ENCODE measurements around the gene CRYL1. TPM values are rescaled to one million over a fixed set of nuclear protein-coding genes. Genes with fewer than 3 reads are reported as not detected.

CRYL1 gene
- total and polyA plus RNA-seq, 2 experiments from 2014 or later = 41.6 to 43.6 TPM

GRCh38 chr13:20456737-20457136, 68.9 kb downstream of the CRYL1 start:
- peaks cover 4% of the 10 kb centered on the region for H3K4me1 ChIP-seq (ENCODE audit: low read depth)
- no peak overlapping the region for H3K27ac ChIP-seq
- no peak overlapping the region for H3K4me3 ChIP-seq
- TF ChIP-seq, protein P1, sequence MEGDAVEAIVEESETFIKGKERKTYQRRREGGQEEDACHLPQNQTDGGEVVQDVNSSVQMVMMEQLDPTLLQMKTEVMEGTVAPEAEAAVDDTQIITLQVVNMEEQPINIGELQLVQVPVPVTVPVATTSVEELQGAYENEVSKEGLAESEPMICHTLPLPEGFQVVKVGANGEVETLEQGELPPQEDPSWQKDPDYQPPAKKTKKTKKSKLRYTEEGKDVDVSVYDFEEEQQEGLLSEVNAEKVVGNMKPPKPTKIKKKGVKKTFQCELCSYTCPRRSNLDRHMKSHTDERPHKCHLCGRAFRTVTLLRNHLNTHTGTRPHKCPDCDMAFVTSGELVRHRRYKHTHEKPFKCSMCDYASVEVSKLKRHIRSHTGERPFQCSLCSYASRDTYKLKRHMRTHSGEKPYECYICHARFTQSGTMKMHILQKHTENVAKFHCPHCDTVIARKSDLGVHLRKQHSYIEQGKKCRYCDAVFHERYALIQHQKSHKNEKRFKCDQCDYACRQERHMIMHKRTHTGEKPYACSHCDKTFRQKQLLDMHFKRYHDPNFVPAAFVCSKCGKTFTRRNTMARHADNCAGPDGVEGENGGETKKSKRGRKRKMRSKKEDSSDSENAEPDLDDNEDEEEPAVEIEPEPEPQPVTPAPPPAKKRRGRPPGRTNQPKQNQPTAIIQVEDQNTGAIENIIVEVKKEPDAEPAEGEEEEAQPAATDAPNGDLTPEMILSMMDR (IDR thresholded peaks at IDR 0.05; ENCODE audit: low read depth, low read length) = no peak
- no peaks in the 10 kb centered on the region for H3K36me3 ChIP-seq
- no peaks in the 10 kb centered on the region for H3K9me3 ChIP-seq (ENCODE audit: low read depth)
- no peak for DNase-seq (ENCODE audit: low read depth in 1 of 2, low spot score in 1 of 2)
- H3K27me3 ChIP-seq = no peaks in the 10 kb centered on the region

GRCh38 chr13:20451397-20451796, 74.3 kb downstream of the CRYL1 start:
- Histone ChIP-seq H3K9me3 (ENCODE audit: low read depth) (no peaks in the 10 kb centered on the region), H3K27me3 (no peaks in the 10 kb centered on the region), H3K27ac (no peak overlapping the region), H3K4me3 (no peak overlapping the region), H3K36me3 (no peaks in the 10 kb centered on the region), H3K4me1 (ENCODE audit: low read depth) (no peaks in the 10 kb centered on the region)
- DNase-seq (ENCODE audit: low read depth in 1 of 2, low spot score in 1 of 2) = no peak
- TF ChIP-seq, protein P1 (IDR thresholded peaks at IDR 0.05; ENCODE audit: low read depth, low read length) = no peak

GRCh38 chr13:20448470-20448869, 77.2 kb downstream of the CRYL1 start:
- H3K36me3 ChIP-seq = no peaks in the 10 kb centered on the region
- no peaks in the 10 kb centered on the region for H3K4me1 ChIP-seq (ENCODE audit: low read depth)
- H3K27ac ChIP-seq = no peak overlapping the region
- no peak for DNase-seq (ENCODE audit: low read depth in 1 of 2, low spot score in 1 of 2)
- TF ChIP-seq, protein P1 (IDR thresholded peaks at IDR 0.05; ENCODE audit: low read depth, low read length) = no peak
- H3K4me3 ChIP-seq = no peak overlapping the region
- no peaks in the 10 kb centered on the region for H3K9me3 ChIP-seq (ENCODE audit: low read depth)
- no peaks in the 10 kb centered on the region for H3K27me3 ChIP-seq

DNA sequence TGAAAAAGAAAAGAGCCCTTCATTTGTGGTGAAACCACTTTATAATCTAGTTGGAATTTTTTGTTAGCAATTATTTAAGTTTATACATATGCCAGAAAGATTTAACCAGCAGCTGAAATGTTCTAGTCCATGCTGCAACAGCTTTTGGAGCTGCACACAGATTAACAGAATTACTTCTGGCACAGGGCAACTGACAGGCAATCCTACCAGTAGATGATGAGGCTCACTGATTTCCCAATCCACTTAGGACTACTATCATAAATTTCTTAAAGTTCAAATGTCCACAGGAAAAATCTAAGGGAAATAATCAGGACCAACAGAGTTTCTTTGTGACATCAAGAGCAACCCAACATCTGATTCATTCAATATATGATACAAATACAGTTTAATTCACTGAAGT, 78.8 kb downstream of the CRYL1 start:
- peaks cover 3% of the 10 kb centered on the region for H3K4me1 ChIP-seq (ENCODE audit: low read depth)
- no peak overlapping the region for H3K4me3 ChIP-seq
- peak in 1 of 2 donors; percentile 44 for DNase-seq (ENCODE audit: low read depth in 1 of 2, low spot score in 1 of 2)
- no peak overlapping the region for H3K27ac ChIP-seq
- H3K36me3 ChIP-seq = no peaks in the 10 kb centered on the region
- no peaks in the 10 kb centered on the region for H3K9me3 ChIP-seq (ENCODE audit: low read depth)
- H3K27me3 ChIP-seq = no peaks in the 10 kb centered on the region
- TF ChIP-seq, protein P1 (IDR thresholded peaks at IDR 0.05; ENCODE audit: low read depth, low read length) = no peak

DNA sequence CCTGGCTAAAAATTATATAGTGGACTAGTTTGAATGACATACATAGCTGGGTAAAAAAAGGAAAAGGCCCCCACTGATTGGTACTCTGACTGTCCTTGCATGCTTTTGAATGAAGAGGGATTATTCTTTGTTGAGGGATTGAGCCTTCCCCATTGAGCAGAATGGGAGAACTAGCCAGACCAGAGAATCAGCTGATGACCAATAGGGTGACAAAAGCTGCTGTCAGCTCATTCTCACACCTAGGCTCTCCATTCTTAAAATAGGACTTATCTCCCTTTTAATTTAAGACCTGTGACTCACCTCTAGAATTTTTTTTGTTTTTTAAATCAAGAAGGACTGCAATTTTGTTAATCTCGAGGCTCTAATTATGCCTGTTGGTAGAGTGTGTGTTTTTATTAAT, 79.3 kb downstream of the CRYL1 start:
- peaks cover 3% of the 10 kb centered on the region for H3K4me1 ChIP-seq (ENCODE audit: low read depth)
- DNase-seq (ENCODE audit: low read depth in 1 of 2, low spot score in 1 of 2) = no peak
- no peaks in the 10 kb centered on the region for H3K27me3 ChIP-seq
- no peak overlapping the region for H3K27ac ChIP-seq
- H3K9me3 ChIP-seq (ENCODE audit: low read depth) = no peaks in the 10 kb centered on the region
- TF ChIP-seq, protein P1 (IDR thresholded peaks at IDR 0.05; ENCODE audit: low read depth, low read length) = no peak
- H3K36me3 ChIP-seq = no peaks in the 10 kb centered on the region
- H3K4me3 ChIP-seq = no peak overlapping the region

All from cardiac muscle cell (in vitro differentiated cells and primary cell).